Stimulated activated CD8-positive, alpha-beta memory T cell treated with anti-CD3 and anti-CD28 coated beads, Interleukin-7, amount 100 ng/mL, for 4 hours (primary cell): ENCODE results near the gene APEX2.
"Not testable (repeated sequence)": the region's sequence is repeated elsewhere in the genome, so short reads cannot be mapped to it uniquely, and the experiment has no call there.

Experiments
- DNase-seq, 2 donors: peaks; one replicate each; pipeline ENCODE4 v3.0.0-alpha.2; 2020; ENCODE audit warnings: low read depth in 2 of 2

APEX2 gene

DNA sequence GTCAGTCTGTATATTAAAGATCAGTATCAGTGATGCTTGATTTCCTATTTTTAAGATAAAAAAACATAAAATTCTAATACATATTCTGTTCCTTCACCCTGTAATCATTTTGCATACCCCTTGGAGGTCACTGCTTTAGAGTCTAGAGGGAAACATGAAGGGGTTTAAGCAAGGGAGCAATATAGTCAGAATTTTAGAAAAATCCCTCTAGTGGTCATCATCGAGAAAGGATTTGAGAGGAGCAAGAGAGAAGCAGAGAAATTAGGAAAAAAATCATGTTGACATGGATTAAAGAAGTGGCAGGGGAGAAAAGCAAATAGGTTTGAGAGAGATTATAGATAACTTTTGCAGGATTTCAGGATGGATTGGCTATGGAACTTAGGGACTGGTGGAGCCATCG, 11.1 kb downstream of the APEX2 start:
- no peak for DNase-seq

DNA sequence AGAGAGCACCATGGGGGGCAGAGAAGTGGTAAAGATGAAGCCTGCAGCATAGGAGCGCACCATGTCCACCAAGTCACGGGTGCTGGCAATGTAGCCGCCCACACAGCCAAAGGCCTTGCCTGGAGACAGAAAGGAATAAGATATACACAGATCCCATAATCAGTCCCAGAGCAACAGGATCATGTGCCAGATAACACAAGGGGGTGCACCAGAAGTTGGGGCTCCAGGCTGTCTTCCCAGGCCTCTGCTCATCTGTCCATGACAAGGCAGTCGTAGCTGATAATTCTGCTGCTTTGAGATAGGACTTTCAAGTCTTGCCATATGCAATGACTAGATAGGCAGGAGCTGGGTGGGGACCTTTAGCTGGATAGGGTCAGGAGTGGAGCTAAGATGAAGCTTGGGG, 14.7 kb downstream of the APEX2 start:
- no peak for DNase-seq

DNA sequence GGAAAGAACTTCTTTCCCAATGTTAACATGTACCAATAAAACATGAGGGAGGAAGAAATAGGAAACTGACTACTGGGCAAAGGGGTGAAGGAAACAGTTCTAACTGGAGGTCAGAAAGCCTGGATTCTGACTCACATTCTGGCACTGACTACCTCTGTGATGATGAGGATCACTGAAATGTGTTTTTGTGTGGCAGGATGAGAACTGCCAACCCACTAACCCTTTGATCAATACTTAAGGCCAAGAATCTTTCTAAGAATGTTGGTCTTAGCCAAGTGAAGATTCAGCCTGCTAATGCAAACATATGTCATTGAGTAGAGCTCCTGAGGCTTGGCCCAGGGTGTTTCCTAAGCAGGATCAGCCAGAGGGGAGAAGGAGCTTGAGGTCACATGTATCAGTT, 26.0 kb downstream of the APEX2 start:
- DNase-seq: no peak

DNA sequence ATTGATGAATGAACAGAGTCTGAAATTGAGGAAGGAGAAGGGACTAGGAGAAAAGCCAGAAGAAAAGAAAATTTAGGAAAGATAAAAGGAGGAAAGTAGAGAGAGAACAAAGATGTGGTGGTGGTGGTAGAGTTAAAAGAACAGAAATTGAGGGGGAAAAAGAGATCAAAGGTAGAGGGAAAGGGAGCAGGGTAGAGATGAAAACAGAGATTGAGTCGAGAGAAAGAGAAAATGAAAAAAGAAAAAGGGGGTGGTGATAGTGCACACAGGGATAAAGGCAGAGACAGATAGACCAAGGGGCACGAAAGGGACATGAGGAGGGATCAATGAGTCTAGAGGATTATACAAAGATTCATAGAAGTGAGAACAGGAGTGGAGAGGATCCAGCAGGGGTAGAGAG, 26.7 kb downstream of the APEX2 start:
- no peak for DNase-seq

DNA sequence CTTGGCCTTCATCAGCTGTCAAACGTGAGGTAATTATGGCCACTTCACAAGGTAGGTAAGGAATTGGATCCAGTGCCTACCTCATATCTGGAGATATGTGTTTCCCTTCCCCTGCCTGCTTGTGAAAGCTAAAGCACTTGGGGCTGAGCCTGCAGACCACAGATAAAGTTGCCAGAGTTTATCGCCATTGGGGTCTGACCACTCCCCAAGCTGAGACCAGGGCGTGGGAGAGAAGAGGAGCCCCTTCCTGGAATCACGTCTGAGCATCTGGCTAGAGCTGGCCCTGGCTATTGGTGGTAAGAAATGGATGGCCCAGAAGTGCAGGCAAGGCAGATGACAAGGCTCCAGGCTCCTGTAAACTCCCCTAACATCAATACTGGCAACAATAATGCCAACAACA, 27.9 kb downstream of the APEX2 start:
- DNase-seq: no peak

DNA sequence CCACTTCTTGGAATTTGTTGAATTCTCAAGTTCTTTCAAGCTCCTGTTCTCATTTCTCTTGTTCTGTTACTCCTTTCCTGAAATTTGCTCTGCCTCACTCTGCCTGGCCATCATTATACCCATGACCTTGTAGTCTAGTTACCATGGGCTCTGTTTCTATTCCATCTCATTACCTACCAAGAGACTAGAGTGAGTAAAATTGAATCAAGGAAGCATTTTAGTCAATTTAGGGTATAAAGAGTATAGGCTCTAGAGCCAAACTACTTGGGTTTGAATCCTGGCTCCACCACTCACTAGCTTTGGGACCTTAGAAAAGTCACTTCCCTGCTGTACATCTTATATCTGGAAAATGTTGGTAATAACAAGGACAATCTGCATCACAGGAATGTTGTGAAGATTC, 28.4 kb downstream of the APEX2 start:
- DNase-seq: no peak

DNA sequence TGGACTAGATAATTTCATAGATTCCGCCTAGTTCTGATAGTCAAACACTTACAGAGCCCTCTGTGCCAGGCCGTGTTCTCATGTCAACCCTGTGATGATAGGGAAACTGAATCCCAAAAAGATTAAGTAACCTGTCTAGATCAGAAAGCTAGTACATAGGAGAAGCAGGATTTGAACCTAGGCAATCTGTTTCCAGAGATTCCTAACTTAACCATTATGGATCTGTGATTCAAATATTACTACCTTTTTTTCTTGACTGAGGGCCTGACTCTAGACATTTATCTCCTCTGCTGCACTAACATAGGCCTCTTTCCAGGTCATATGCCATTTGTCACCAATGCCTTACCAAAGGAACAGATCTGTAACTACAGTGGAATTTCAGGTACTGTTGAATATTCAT, 29.1 kb downstream of the APEX2 start:
- DNase-seq: no peak

DNA sequence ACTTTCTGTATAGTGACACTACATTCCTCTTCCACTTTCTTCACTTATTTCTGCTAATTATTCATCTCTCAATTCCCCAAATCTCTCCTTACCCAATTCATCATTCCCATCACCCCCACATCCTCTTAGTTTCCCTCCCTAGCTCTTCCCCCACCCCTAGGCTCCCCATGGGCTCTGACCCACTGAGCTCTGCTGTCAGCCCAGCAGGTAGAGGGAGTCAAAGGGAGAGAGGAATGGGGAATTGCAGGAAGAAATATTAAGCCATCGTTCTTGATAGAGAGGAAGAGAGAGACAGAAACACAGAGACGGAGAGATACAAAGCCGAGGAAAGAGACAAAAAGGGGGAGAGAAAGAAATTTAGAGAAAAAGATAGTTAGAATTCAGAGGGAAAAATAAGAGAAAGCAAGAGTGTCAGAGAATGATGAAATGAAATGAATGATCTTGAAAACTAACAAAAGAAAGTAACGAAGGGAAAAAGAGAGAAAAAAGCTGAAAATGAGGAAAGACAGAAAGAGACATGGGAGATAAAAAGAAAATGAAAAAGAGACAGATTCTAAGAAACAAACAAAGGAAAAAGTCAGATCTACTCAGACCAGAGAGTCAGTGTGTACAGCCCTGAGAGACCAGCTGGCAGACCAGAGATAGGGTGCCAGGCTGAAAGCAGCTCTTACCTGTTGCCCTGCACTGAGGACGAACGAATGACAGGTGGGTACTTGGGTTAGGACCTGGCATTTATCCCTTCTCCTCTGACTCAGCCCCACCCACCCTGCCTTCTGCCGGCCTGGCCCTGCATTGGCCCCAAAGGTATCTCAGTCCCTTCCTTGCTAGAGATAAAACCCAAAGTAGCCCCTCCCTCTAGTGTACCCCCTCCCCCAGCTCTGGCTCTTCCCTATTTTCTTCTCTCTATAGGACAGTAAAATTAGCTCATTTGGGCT, 30.4 kb downstream of the APEX2 start, which contains the start of gene ALAS2:
ALAS2 (minus strand) TSS at position 707 of the 935 bp plus-strand sequence. CDS start 4,977 bp downstream, outside the sequence.
- DNase-seq: no peak

DNA sequence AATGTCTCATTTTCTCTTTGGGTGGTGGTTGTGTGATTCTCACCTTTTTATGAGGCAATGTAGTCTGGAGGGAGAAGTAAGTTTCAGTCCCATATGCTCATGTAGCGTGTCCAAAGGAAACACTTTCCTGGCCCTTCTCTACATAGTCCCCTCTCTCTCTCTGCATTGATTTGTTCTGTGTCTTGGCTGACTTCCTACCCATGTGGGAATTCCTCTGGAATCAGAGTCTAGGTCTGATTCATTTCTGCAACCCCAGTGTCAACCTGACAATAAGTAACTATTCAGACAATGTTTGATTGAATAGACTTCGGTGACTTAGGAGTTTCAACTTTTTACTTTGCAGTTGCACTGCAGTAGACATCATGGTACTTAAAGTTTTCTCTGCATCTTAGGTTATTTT, 33.3 kb downstream of the APEX2 start:
- DNase-seq: no peak

DNA sequence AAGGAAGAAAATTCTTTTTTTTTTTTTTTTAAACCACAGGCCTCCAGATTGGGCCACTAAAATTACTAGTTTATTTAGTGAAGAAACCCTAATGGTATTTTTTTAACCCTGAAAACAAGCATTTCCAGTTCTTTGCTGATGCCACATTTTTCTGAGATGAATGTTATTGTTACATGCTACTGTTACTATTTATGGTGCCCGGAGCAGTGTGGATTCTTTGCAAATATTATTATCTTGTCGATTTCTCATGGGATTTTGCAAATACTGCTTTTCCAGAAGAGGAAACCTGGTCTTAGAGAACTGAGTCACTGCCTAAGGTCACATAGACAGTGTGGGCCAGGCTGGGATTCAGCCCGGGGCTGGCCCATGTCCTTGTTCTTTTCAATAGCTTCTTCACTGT, 39.3 kb downstream of the APEX2 start:
- no peak for DNase-seq

DNA sequence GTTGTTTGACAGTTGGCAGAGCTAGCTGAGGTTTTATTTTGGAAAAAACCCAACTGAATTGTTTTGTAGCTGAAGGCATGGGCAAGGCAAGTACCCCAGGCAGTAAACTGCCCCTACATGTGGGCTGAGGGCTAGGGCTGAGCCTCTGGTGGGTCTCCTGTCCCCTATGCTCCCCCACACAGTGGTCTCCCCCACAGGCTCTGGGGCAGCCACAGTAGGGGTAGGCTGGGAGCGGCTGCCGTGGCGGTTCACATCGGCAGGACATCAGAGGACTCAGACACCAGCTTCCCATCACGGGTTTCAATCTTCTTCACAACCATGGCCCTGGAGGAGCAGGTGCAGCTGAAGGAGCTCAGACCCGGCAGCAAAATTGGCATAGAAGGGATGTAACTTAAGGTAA, 41.4 kb downstream of the APEX2 start:
- DNase-seq: no peak

DNA sequence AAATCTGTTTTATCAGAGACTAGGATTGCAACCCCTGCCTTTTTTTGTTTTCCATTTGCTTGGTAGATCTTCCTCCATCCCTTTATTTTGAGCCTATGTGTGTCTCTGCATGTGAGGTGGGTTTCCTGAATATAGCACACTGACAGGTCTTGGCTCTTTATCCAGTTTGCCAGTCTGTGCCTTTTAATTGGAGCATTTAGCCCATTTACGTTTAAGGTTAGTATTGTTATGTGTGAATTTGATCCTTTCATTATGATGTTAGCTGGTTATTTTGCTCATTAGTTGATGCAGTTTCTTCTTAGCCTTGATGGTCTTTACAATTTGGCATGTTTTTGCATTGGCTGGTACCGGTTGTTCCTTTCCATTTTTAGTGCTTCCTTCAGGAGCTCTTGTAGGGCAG, 50.4 kb downstream of the APEX2 start:
- not testable (repeated sequence) for DNase-seq

DNA sequence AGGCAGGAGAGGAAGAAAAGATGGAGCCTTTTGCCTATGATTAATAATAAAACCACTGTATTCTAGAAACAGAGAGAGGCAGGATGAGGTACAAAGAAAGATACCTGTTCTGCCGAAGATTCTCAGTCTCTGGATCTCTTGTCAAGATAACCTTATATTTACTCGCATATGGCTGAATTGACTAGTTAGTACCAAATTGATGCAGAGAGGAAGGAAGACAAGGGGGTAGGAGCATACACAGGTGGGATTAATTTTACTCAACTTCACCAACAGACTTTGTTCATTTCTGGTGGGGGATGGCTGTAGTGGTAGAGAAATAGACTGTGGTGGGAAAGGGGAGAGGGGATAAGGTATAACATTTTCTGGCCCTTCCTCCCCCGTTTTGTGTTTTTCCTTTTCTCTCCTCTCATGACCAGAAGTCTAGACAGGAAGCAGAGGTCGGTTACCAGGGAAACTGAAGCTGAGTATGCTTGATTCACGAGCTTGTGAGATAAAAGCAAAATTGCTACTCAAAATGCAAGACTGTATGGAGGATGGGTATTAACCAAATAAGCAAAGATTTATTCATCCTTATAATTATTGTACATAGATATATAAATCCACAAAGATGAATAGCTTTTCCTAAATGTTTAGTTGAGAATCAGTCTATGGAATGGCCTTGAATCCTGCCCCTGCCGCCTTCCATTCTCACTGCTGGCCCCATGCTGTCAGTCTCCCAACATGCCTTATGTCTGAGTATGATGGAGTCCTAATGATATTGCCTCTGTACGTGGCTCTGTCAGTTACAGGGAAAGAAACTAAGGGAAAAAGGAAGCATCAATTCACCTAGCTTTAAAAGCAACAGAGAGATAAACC, 56.9 kb downstream of the APEX2 start:
- peak in 1 of 2 donors; percentile 13 for DNase-seq

DNA sequence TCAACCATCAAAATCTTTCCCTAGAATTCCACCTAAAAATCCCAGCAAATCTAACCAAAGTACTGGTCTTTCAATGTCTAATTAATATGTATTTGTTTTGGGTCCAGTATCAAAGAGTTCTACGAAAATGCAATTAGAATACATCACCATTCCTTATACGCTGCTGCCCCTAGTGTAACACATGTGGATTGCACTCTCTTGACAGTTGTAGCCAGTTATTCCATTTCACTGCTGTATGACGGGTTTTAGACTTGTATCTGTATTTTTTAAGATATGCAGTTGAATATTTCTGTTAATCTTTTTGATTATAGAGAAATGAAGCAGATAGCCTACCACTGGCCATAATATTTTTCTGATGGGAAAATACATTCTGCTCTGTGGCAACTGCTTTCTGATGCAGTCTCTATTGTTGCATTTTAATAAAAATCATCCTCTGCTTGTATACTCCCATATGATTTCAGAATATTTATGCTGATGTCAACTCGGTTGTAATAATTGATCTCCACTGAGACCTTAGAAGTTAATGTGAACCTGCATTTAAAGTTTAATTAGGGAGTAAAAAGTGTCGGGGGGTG, 57.6 kb downstream of the APEX2 start:
- DNase-seq: peak in 1 of 2 donors; percentile 5
